Tibial nerve (tissue), 3 donors: ENCODE data around the gene PPP2R2C.

Source experiments
- POLR2A ChIP-seq, 2 donors: fragments of 450-650 bp; IDR thresholded peaks; one replicate each; pipeline ENCODE4 v1.6.1; 2017; ENCODE audit warnings: antibody characterized with exemption in 2 of 2, mild to moderate bottlenecking in 2 of 2, moderate library complexity in 2 of 2
- TF ChIP-seq, protein P1 (sequence below), 5 experiments: fragments of 200-600 bp in 3 of 5; fragments of 450-650 bp in 2 of 5; sonication (generic) in 3 of 5; IDR thresholded peaks; one replicate each; pipeline ENCODE4 v1.5.1; 2016 to 2019; ENCODE audit warnings: antibody characterized with exemption in 5 of 5, mild to moderate bottlenecking in 3 of 5, moderate library complexity in 2 of 5

DNA sequence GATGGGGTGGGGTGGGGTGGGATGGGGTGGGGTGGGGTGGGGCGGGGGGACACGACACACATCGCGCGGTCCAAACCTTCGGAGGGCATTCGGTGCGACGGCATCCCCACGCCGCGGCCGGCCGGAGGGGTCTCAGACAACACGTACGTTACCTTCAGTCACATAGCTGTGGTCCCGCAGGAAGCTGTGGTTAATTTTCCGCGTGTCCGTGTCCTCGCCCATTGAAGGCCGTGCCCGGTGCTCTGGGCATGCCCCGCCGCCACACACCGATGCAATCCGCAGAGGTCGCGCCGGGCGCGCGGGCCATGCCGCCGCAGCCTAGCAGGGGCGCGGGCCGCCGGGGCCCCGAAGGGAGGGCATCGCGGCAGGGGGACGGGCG is 417 bp downstream of the PPP2R2C start:
- TF ChIP-seq, protein P1, sequence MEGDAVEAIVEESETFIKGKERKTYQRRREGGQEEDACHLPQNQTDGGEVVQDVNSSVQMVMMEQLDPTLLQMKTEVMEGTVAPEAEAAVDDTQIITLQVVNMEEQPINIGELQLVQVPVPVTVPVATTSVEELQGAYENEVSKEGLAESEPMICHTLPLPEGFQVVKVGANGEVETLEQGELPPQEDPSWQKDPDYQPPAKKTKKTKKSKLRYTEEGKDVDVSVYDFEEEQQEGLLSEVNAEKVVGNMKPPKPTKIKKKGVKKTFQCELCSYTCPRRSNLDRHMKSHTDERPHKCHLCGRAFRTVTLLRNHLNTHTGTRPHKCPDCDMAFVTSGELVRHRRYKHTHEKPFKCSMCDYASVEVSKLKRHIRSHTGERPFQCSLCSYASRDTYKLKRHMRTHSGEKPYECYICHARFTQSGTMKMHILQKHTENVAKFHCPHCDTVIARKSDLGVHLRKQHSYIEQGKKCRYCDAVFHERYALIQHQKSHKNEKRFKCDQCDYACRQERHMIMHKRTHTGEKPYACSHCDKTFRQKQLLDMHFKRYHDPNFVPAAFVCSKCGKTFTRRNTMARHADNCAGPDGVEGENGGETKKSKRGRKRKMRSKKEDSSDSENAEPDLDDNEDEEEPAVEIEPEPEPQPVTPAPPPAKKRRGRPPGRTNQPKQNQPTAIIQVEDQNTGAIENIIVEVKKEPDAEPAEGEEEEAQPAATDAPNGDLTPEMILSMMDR (IDR thresholded peaks at IDR 0.05), result no peak
- no peak for TF ChIP-seq POLR2A (IDR thresholded peaks at IDR 0.05)
